Stimulated activated CD8-positive, alpha-beta memory T cell treated with anti-CD3 and anti-CD28 coated beads, Interleukin-12 subunit alpha, Interleukin-12 subunit beta, amount 100 ng/mL, for 24 hours (primary cell): Measurements from ENCODE around the gene GPR42.

Experiments used
- DNase-seq: peaks from one replicate; pipeline ENCODE4 v3.0.0-alpha.2; 2020; ENCODE audit errors: extremely low read depth

Gene GPR42

DNA sequence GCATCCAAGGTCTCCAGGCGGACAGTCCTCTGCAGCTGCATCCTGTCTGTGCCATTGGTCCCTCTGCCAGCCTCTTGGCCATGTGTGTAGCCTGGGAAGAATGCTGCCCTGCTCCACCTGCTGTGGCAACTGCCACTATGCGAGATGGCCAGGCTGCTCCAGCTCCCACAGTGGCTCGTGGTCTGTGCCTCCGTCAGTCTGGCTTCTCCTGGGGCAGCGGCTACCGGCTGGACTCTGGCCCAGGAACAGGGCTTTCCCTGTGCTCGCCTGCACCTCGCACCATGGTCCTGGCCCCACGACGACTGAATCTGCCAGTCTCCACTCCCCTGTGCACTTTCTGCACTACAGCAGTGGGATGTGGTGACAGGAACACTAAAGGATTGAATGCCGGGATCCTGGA, 50.5 kb downstream of the GPR42 start:
- no peak for DNase-seq
